GM19452 (cell line): ENCODE measurements around the gene EEIG1.
A peak's percentile ranks its signal among the peaks of the same experiment; 100 is the strongest.

Experiments
- ATAC-seq: cut with Tn5 transposase; IDR thresholded peaks from one replicate; pipeline ENCODE4 v1.9.1; 2021; ENCODE audit not compliant: unreplicated experiment

Gene EEIG1

DNA sequence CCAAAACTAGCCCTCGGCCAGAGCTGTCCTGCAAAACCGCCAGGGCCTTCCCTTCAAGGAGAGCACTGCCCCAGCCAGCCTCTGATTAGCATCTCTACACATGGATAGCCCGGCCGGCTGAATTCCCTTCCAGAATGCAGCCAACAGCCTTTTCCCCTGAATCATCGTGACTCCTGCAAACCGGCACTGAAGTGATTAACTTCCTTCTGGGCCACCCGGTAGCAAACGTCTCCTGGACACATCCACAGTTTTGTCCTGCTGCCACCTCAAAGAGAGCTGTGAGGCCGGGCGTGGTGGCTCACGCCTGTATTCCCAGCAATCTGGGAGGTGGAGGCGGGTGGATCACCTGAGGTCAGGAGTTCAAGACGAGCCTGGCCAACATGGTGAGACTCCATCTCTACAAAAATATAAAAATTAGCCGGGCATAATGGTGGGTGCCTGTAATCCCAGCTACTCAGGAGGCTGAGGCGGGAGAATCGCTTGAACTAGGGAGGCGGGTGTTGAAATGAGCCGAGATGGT, 21.1 kb upstream of the EEIG1 start:
- no peak for ATAC-seq

DNA sequence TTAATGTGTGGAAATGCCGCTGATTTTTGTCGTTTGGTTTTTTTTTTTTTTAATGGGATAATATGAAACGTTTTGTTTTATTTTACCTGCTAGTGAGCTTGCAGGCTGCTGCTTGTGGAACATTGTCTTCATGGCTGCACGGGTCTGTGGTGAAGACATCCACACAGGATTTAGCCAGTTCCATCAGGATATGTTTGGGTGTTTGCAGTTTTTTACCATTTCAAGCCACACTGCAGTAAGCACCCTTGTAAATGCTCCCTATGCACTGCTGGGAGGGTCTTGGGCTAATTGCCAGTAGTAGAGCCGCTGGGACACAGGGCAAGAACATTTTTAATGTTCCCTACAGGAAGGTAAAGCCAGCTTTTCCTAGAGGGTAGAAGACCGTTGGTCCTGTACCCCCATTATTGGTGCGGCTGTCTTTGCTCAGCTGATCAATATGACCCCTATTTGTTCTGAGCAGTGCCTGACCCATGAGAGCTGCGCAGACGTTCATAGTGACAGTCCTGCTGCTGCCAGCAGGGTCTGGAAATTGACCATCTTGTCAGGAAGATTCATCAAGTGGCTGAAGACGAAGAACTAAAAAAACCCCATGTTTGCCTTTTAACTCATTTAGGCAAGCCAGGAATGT, 20.5 kb upstream of the EEIG1 start:
- no peak for ATAC-seq

DNA sequence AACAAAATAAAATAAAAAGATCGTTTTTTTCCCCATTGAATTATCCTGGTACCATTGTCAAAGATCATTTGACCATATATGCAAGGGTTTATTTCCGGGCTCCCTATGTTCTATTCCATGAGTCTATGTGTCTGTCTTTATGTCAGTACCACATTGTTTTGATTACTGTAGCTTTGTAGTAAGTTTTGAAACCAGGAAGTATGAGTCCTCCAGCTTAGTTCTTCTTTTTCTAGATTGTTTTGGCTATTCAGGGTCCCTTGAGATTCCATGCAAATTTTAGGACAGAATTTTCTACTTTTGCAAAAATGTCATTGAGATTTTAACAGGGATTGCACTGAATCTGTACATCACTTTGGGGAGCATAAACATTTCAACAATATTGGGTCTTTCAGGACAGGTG, 18.7 kb upstream of the EEIG1 start:
- ATAC-seq = no peak

DNA sequence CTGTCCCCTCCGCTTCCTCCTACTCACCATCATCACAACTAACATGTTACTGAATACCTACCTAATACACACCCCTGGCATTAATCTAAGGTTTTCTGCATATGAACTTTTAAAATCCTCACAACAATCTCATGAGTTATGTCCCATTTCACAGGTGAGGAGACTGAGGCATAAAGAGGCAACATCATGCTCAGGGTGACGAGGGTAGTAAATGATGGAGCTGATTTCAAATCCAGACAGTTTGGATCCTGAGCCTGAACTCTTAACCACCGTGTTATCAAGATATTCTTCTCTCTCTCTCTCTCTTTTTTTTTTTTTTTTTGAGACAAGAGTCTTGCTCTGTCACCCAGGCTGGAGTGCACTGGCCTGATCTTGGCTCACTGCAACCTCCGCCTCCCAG, 12.9 kb upstream of the EEIG1 start:
- ATAC-seq = no peak

DNA sequence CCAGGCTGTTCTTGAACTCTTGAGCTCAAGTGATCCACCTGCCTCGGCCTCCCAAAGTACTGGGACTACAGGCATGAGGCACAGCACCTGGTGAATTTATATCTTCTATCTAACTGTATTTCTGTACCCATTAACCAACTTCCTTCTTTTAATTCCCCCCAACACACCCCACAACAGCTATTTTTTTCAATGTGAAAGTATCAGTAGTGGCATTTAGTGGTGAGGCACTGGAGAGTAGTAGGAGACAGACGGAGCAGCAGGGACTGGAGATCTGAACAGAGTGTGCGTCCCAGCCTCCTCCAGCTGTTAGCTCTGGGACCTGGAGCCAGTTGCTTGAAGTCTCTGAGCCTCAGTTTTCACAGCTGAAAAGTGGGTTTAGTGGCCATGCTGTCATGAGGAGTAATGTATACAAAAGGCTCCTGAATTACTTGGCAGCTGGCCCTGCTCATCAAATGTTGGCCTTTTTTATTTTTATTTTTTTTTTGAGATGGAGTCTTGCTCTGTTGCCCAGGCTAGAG, 11.0 kb upstream of the EEIG1 start:
- no peak for ATAC-seq

DNA sequence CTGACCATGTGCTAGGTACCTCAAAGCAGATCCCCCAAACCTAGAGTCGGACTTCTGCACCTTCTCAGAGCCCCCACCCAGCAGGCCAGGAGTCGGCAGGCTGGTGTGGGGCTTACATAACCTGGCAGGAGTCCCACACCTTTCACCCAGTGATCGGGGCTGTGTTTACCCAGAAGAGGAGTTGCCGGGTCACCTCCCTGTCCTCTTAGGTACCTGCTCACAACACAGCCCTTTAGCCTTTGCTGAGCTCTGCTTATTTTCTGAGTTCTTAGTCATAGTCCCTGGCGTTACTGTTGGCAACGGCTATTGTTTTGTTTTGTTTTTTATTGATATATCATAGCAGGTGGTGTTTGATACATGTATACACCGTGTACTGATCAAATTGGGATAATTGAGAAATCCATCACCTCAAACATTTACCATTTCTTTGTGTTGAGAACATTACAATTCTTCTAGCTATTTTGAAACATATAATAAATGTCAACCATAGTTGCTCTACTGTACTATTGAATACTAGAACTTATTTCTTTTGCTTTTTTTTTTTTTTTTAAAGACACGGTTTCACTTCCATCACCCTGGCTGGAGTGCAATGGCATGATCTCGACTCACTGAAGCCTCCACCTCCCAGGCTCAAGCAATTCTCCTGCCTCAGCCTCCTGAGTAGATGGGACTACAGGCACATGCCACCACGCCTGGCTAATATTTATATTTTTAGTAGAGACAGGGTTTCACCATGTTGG, 10.4 kb upstream of the EEIG1 start:
- ATAC-seq = no peak

DNA sequence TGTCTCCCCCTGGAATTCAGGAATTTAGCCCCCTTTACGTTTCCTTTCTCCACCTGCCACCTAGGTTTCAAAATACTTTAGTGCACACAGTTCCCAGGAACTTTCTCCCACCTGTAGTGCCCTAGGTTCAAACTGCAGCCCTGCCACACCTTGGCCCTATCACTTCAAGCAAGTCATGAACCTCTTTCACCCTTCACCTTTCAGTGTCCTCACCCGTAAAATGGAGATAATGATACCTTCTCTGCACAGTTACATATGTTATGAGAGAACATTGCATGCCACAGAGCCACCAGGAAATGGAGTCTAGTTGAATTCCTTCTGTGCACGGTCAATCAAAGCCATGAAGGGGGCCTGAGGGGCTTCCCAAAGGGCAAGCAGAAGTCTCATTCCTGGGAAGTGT, 9.8 kb upstream of the EEIG1 start:
- no peak for ATAC-seq

DNA sequence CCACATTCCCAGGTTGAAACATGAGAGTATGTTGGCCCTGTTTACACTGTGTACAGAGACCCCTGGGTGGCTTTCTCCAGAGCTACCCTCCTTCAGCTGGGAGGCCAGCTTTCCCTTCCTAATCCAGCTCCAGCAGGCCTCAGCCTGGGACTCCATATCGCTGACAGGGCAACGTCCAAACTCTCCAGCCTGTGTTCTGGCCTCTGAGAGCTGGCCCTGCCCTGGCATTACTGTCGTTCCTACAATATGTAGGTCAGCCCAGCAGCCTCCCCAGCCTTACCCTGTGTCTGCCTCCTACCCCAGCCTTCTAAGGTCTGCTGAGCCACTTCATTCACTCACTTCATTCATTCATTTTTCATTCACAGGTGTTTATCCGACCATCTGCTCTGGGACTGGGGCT, 8.3 kb upstream of the EEIG1 start:
- ATAC-seq = no peak

DNA sequence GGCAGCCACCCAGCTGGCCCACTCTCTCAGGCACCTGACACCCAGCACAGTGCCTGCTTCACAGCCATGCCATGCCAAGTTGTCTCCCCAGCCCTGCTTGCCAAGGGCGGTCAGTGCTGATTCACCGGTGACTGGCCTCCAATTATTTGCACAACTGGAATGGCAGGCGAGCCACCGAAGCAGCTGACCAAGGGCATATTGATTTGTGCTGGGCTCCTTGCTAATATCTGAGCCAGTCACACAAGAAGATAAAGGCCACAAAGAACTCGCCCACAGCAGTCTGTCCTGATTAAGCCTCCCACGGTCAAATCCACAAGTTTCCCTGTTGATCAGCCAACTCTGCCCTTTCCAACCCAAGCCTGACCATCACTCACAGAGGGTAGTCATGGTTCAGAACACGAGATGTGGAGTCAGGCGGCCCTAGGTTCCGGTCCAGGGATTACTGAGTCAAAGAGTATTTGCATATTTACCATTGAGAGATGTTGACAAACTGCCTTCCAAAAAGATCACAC, 6.4 kb upstream of the EEIG1 start:
- no peak for ATAC-seq

DNA sequence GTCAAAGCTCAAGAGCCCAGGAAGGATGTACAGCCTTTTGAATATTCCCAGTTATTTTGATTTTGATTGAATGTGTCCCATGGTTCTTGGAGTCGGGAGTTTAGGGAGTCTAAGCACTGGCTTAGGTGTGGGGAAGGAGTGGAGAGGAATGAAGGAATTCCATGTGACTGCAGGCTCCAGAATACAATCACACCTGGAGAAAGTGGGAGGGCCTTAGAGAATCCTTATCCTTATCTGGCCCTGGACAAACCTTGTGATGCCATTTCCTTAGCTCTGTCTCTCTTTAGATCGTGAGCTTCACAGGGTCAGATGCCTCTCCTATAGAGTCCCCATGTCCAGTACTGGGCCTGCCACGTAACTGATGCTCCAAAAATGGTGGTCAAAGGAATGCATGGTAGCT, 4.2 kb upstream of the EEIG1 start:
- no peak for ATAC-seq

DNA sequence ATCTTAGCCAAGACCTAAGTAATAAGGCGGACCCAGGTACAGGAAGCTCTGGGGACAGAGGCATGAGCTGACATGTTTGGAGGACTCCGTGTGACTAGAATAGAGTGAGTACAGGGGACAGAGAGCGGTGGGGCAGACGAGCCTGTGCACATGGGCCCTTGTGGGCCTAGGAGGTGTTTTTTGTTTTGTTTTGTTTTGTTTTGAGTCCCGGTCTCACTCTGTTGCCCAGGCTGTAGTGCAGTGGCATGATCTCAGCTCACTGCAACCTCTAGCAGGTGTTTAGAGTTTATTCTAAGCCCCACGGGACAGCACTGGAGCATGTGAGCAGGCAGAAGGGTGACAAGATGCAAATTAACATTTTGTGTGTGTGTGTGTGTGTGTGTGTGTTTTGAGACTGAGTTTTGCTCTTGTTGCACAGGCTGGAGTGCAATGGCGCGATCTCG, 3.1 kb upstream of the EEIG1 start:
- no peak for ATAC-seq

DNA sequence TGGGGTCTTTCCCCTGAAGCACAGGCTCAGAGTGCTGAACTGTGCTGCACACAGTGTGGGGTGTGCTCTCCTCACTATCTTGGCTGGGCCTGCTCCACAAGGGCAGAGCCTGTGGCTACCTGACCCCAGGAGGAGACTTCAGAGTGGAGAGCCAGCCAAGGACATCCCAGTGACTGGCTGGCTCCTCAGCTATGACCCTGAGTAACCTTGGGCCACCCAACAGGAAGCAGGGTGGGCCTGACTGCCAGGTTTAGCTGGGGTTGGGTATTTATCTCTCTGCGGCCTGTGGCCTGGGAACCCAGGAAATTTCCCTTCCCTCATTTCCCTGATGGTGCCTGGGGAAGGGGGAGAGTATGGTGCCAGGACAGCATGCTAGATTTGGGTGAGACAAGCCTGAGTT, 2.1 kb upstream of the EEIG1 start:
- ATAC-seq = no peak

DNA sequence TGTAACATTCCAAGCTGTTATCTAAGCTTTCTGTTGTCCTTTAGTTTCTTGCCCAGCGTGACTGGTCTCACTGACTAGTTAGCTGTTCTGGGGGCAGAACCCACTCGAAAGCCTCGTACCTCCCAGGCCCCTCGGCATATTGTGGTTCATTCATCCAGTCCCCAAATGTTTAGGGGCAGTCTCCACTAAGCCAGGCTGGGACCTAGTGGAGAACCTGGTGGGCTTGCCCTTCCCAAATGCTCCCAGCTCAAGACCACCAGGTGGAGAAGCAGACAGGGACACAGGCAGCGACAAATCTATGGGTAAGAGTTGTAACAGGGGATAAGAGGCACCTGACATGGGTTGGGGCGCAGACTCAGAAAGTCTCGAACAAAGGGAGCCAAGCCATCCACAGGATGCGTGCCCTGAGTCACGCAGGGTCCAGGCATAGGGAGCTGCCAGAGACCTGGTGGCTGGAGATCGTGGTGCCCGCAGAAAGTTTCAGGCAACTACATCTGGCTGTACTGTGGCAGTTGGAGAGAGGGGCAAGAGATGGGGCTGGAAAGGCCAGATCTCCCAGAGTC, 851 bp upstream of the EEIG1 start:
- ATAC-seq = no peak

DNA sequence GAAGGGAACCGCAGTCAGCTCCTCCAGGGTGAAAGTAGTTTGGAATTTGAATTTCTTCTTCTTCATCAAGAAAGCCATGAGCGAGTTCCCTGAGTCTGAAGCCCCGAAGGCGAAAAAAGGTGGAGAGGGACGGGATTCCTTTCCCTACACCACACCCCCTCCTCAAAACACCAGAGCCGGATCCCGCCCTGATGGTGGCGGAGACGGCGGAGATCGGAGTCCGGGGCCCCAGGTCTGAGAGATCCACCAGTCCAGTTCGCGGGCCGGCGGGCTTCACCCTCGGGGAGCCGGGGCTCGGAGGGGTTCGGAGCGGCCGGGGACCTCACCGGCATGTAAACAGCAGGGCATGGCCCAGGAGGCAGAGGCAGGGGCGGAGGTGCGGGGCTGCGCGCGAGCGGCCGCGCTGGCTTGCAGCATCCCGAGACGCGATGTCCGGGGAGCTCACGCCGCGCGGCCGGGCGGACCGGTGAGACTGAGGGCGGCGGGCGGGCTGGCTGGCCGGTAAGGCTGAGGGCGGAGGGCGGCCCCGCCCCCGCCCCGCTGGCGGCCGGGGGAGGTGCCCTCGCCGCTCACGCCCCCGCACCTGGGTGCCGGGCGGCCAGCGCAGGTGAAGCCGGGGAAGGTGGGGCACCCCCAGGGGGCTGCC, 606 bp downstream of the EEIG1 start:
- peak; percentile 30 for ATAC-seq

DNA sequence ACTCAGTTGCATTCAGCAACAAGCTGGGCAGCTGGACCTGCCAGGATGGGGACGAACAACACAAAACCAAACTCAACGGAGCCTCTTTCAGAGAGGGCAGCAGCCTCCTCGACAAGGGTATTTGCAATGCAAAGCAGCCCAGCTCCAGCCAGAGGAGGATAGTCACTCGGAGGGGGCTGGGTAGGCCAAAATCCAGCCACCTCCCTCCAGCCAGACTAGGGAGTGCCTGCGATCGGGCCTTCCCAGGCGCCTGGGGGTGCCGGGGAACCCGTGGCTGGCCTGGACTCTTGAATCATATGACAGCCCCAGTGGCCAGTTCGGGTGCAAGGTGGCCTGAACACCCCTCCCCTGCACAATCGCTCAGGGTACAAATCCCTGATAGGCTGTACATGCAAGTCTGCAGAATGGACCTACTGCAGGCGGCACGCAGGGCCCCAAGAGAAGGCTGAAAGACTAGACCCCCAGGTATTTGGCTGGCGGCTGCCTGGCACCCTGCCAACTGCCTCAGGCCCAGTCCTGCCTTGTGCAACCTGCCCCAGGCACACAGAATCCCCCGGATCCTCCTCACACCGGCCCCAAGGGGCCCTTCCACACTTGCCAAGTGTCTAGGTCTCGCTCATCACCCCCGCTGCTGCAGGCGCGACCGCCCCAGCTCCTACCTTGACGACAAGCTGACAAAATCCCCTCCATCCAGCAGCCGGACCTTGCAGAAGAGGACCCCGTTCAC, 1.3 kb downstream of the EEIG1 start:
- no peak for ATAC-seq

DNA sequence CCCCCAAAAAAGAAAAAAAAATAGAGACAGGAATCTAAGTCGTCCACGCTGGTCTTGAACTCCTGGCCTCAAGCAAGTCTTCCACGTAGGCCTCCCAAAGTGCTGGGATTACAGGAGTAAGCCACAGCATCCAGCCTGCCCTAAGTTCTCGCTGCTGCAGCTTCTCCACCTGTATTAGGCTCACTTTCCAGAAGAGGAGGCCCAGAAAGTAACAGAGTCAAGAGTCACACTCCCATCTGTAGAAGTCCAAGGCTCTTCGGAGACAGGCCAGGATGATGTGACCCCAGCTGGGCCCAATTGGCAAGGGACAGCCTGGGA, 1.8 kb downstream of the EEIG1 start:
- ATAC-seq = no peak

DNA sequence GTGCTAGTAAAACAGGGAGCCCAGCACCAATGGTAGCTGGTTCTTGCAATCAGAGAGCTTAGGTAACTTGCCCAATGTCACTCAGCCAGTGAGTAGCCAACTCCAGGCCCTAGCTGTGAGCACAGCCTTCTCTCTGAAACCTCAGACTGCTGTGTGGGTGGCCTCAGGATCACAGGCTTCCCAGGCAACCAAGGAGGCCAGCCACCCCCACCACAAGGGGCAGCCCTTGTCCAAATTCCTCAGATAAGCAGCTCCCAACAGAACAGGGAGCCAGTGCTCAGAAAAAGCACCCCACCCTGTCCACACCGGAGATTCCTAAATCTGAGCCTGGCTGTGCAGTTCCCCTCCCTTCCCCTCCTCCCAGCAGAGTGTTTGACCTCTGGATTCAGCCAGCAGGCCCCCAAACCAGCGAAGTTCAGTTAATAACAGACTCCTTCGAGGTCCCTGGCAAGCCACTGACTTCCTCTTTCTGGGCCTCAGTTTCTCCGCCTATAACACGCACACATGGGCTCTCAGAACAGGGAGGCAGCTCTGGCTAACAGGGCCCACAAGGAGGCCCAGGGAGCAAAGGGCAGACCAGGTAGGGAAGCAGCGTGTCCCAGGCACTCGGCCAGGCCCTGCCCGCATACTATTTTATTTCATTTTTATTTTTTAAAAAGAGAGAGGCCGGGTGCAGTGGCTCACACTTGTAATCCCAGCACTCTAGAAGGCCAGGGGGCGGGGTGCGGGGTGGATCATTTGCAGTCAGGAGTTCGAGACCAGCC, 2.7 kb downstream of the EEIG1 start:
- no peak for ATAC-seq

DNA sequence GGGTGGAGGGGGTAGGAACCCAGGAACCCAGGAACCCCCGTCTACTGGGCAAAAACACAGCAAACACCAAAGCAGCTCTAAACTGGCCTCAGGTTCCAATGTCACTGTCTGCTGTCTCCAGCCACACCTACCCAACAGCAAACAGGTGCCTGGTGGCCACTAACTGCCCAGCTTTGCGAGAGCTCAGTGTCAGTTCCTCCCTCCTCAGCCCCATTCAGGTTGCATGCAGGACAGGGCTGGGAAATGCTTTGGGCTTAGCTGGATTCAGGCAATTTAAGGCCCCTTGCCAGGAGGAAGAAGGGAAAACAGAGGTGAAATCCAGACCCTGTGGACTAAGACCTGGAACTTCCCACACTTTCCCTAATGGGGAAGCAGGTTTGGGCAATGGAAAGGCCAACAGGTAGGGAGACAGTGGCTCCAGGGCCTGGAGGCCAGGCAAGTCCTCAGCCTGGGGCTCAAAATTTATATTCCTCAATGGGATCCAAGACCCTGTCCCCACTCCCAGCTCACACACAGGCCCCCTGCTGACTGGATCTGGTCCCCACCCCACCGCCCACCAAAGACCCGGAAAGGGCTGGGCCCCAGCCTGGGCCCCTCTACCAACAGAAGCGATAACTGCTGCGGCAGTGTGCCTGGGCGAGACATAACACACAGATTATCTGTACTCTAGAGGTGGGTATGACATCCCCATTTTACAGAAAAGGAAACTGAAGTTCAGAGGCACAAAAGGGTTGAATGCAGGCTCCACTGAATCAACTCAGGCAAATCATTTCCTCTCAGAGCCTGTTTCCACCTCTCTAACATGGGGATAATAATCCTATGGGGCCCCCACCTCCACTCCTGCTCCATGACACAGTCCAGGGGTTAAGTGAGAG, 3.5 kb downstream of the EEIG1 start:
- ATAC-seq = no peak

DNA sequence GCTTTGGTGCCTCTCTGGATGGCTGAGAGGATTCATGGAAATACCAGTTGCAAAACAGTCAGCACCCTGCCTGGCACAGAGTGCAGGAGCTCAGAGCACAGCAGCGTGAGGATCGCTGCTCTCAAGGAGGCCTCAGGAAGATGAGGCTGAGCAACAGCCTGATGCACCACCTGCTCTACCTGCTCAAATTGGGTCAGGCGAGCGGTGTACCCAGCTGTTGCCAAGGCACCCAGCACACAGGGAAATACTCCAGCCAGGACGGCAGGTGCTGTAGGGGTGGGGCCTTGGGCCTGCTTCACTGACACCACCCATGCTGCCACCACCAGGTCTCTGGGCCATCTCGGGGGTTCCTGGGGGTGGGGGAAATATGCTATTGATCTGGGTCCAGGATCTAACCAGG, 4.3 kb downstream of the EEIG1 start:
- no peak for ATAC-seq
